Measurements from ENCODE around the gene UQCRFS1.

GRCh38 chr19:29255006-29255405 is 42.1 kb upstream of the UQCRFS1 start:
- TF ChIP-seq CTCF (IDR thresholded peaks at IDR 0.05) (no peak), POLR2A (IDR thresholded peaks at IDR 0.05) (no peak)

All from Peyer's patch (tissue), 4 donors.